HEK293 (cell line): Measurements from ENCODE around the gene PAX2.

Source experiments
- BCL11A ChIP-seq: fragments of 450-650 bp; formaldehyde crosslinking; IDR thresholded peaks from 2 replicates; pipeline ENCODE4 v1.5.1; 2016; ENCODE audit warnings: low read depth, missing biosample characterization, missing genetic modification characterization
- GLI4 ChIP-seq: fragments of 450-650 bp; formaldehyde crosslinking; IDR thresholded peaks from 2 replicates; pipeline ENCODE4 v1.5.1; 2016; ENCODE audit warnings: missing biosample characterization, missing genetic modification characterization
- KLF9 ChIP-seq: fragments of 450-650 bp; formaldehyde crosslinking; IDR thresholded peaks from 2 replicates; pipeline ENCODE4 v1.5.1; 2016; ENCODE audit warnings: missing biosample characterization, missing genetic modification characterization, low read depth
- PRDM1 ChIP-seq: fragments of 450-650 bp; formaldehyde crosslinking; IDR thresholded peaks from 2 replicates; pipeline ENCODE4; 2016; ENCODE audit warnings: missing biosample characterization, missing genetic modification characterization
- PRDM4 ChIP-seq: fragments of 450-650 bp; formaldehyde crosslinking; IDR thresholded peaks from 2 replicates; pipeline ENCODE4 v1.5.1; 2017; ENCODE audit warnings: missing biosample characterization, missing genetic modification characterization
- REPIN1 ChIP-seq: fragments of 450-650 bp; formaldehyde crosslinking; IDR thresholded peaks from 2 replicates; pipeline ENCODE4 v1.5.1; 2017; ENCODE audit warnings: missing biosample characterization, missing genetic modification characterization, low read depth
- SP7 ChIP-seq: fragments of 450-650 bp; formaldehyde crosslinking; IDR thresholded peaks from 2 replicates; pipeline ENCODE4 v1.5.1; 2016; ENCODE audit warnings: missing biosample characterization, missing genetic modification characterization
- YY2 ChIP-seq: fragments of 450-650 bp; formaldehyde crosslinking; IDR thresholded peaks from 2 replicates; pipeline ENCODE4 v1.5.1; 2016; ENCODE audit warnings: missing biosample characterization, missing genetic modification characterization
- ZBTB1 ChIP-seq: fragments of 450-650 bp; formaldehyde crosslinking; IDR thresholded peaks from 2 replicates; pipeline ENCODE4 v1.5.1; 2016; ENCODE audit warnings: missing biosample characterization, missing genetic modification characterization
- ZBTB7A ChIP-seq: fragments of 450-650 bp; formaldehyde crosslinking; IDR thresholded peaks from 2 replicates; pipeline ENCODE4 v1.5.1; 2016; ENCODE audit warnings: low read depth, missing biosample characterization, missing genetic modification characterization
- ZEB2 ChIP-seq: fragments of 450-650 bp; formaldehyde crosslinking; IDR thresholded peaks from 2 replicates; pipeline ENCODE4 v1.5.1; 2016; ENCODE audit warnings: missing biosample characterization, missing genetic modification characterization
- ZNF121 ChIP-seq: fragments of 450-650 bp; formaldehyde crosslinking; IDR thresholded peaks from 2 replicates; pipeline ENCODE4 v1.5.1; 2016; ENCODE audit warnings: missing biosample characterization, missing genetic modification characterization
- ZNF157 ChIP-seq: fragments of 450-650 bp; formaldehyde crosslinking; IDR thresholded peaks from 2 replicates; pipeline ENCODE4 v1.5.1; 2016; ENCODE audit warnings: missing biosample characterization, missing genetic modification characterization
- ZNF184 ChIP-seq: fragments of 450-650 bp; IDR thresholded peaks from 2 replicates; pipeline ENCODE4 v1.5.1; 2018; ENCODE audit warnings: missing biosample characterization, mild to moderate bottlenecking, missing genetic modification characterization
- ZNF211 ChIP-seq: fragments of 450-650 bp; formaldehyde crosslinking; IDR thresholded peaks from 2 replicates; pipeline ENCODE4 v1.5.1; 2016; ENCODE audit warnings: low read depth, missing biosample characterization, missing genetic modification characterization
- ZNF223 ChIP-seq: fragments of 450-650 bp; formaldehyde crosslinking; IDR thresholded peaks from 2 replicates; pipeline ENCODE4 v1.5.1; 2016; ENCODE audit warnings: missing biosample characterization, missing genetic modification characterization
- ZNF239 ChIP-seq: fragments of 450-650 bp; formaldehyde crosslinking; IDR thresholded peaks from 2 replicates; pipeline ENCODE4 v1.5.1; 2016; ENCODE audit warnings: missing biosample characterization, missing genetic modification characterization
- ZNF24 ChIP-seq: fragments of 450-650 bp; formaldehyde crosslinking; IDR thresholded peaks from 2 replicates; pipeline ENCODE4 v1.5.1; 2016; ENCODE audit warnings: missing biosample characterization, missing genetic modification characterization
- ZNF274 ChIP-seq, 2 experiments: fragments of 200-500 bp in 1 of 2; fragments of 450-650 bp in 1 of 2; sonication (Bioruptor generic) in 1 of 2; formaldehyde crosslinking in 1 of 2; IDR thresholded peaks; 2 replicates each; pipeline versions ENCODE4 v1.5.1 to v1.6.1; 2014 to 2016; ENCODE audit warnings: borderline replicate concordance in 1 of 2, inconsistent platforms in 1 of 2, low read length in 1 of 2, missing biosample characterization in 1 of 2, missing genetic modification characterization in 1 of 2
- ZNF292 ChIP-seq: fragments of 450-650 bp; formaldehyde crosslinking; IDR thresholded peaks from 2 replicates; pipeline ENCODE4 v1.5.1; 2016; ENCODE audit warnings: low read depth, missing biosample characterization, missing genetic modification characterization, borderline replicate concordance
- ZNF362 ChIP-seq: fragments of 450-650 bp; formaldehyde crosslinking; IDR thresholded peaks from 2 replicates; pipeline ENCODE4 v1.5.1; 2016; ENCODE audit warnings: missing biosample characterization, missing genetic modification characterization
- ZNF398 ChIP-seq: fragments of 450-650 bp; formaldehyde crosslinking; IDR thresholded peaks from 2 replicates; pipeline ENCODE4 v1.5.1; 2017; ENCODE audit warnings: missing biosample characterization, missing genetic modification characterization
- ZNF433 ChIP-seq: fragments of 450-650 bp; formaldehyde crosslinking; IDR thresholded peaks from 2 replicates; pipeline ENCODE4 v1.5.1; 2016; ENCODE audit warnings: missing biosample characterization, missing genetic modification characterization, low read depth
- ZNF48 ChIP-seq: fragments of 450-650 bp; formaldehyde crosslinking; IDR thresholded peaks from 2 replicates; pipeline ENCODE4 v1.5.1; 2016; ENCODE audit warnings: missing biosample characterization, missing genetic modification characterization
- ZSCAN30 ChIP-seq: fragments of 450-650 bp; IDR thresholded peaks from 2 replicates; pipeline ENCODE4 v1.5.1; 2018; ENCODE audit warnings: missing biosample characterization, mild to moderate bottlenecking, missing genetic modification characterization, moderate library complexity
- TF ChIP-seq, protein P1 (sequence below): fragments of 450-650 bp; formaldehyde crosslinking; IDR thresholded peaks from 2 replicates; pipeline ENCODE4 v1.5.1; 2016; ENCODE audit warnings: missing biosample characterization, missing genetic modification characterization
- TF ChIP-seq, protein P2 (sequence below): fragments of 450-650 bp; formaldehyde crosslinking; IDR thresholded peaks from 2 replicates; pipeline ENCODE4 v1.5.1; 2016; ENCODE audit warnings: missing biosample characterization, missing genetic modification characterization
- TF ChIP-seq, protein P3 (sequence below): fragments of 450-650 bp; formaldehyde crosslinking; IDR thresholded peaks from 2 replicates; pipeline ENCODE4 v1.5.1; 2017; ENCODE audit warnings: missing biosample characterization, mild to moderate bottlenecking, missing genetic modification characterization, moderate library complexity
- TF ChIP-seq, protein P4 (sequence below): fragments of 450-650 bp; formaldehyde crosslinking; IDR thresholded peaks from 2 replicates; pipeline ENCODE4 v1.5.1; 2016; ENCODE audit warnings: missing biosample characterization, missing genetic modification characterization, borderline replicate concordance

Gene PAX2

DNA sequence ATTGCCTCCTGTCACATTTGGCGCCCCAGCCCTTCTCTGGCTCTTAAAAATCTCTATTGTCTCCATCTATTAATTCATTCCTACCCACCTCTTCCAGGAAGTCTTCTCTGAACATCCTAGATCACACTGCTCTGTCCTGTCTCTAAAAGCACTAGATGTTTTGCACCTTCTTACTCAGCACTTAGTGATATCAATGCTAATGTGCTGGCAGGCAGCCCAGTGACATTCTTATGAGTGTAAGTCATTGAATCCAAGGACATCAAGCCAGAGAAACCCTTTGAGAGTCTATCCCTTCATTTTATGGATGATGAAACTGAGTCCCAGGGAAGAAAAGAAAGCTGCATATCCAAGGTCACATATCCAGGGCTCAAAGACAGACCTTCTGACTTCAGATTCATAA is 48.3 kb upstream of the PAX2 start (continued):
- TF ChIP-seq ZNF362 (tag by site-specific recombination) (no peak), PRDM1 (tag by site-specific recombination) (peak; percentile 36; the same call in 1 of the 2 replicates), ZNF274 (IDR thresholded peaks at IDR 0.05; ENCODE audit: low read length) (no peak), ZNF274 (tag by site-specific recombination; IDR thresholded peaks at IDR 0.05; ENCODE audit: borderline replicate concordance) (no peak), REPIN1 (no peak), YY2 (tag by site-specific recombination) (no peak), KLF9 (tag by site-specific recombination) (no peak), ZEB2 (tag by site-specific recombination) (peak; percentile 86; the same call in 1 of the 2 replicates), ZNF398 (tag by site-specific recombination) (no peak), ZBTB7A (tag by site-specific recombination) (no peak), ZSCAN30 (tag by site-specific recombination) (no peak), ZNF292 (no peak), ZNF24 (tag by site-specific recombination) (0 out of 2 replicates have a peak, but pooled peaks have one; percentile 66), ZNF223 (tag by site-specific recombination) (no peak), ZNF433 (tag by site-specific recombination) (no peak), BCL11A (tag by site-specific recombination) (no peak), SP7 (tag by site-specific recombination) (peak; percentile 56), ZNF48 (tag by site-specific recombination) (no peak), ZNF157 (no peak), ZBTB1 (tag by site-specific recombination) (no peak), ZNF239 (tag by site-specific recombination) (no peak), ZNF184 (tag by site-specific recombination) (0 out of 2 replicates have a peak, but pooled peaks have one; percentile 39), ZNF211 (tag by site-specific recombination) (no peak), PRDM4 (tag by site-specific recombination) (no peak), GLI4 (tag by site-specific recombination) (no peak), ZNF121 (peak; percentile 97)
- TF ChIP-seq, protein P1, sequence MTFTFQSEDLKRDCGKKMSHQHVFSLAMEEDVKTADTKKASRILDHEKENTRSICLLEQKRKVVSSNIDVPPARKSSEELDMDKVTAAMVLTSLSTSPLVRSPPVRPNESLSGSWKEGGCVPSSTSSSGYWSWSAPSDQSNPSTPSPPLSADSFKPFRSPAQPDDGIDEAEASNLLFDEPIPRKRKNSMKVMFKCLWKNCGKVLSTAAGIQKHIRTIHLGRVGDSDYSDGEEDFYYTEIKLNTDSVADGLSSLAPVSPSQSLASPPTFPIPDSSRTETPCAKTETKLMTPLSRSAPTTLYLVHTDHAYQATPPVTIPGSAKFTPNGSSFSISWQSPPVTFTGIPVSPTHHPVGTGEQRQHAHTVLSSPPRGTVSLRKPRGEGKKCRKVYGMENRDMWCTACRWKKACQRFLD (tag by site-specific recombination), result no peak
- TF ChIP-seq, protein P2, sequence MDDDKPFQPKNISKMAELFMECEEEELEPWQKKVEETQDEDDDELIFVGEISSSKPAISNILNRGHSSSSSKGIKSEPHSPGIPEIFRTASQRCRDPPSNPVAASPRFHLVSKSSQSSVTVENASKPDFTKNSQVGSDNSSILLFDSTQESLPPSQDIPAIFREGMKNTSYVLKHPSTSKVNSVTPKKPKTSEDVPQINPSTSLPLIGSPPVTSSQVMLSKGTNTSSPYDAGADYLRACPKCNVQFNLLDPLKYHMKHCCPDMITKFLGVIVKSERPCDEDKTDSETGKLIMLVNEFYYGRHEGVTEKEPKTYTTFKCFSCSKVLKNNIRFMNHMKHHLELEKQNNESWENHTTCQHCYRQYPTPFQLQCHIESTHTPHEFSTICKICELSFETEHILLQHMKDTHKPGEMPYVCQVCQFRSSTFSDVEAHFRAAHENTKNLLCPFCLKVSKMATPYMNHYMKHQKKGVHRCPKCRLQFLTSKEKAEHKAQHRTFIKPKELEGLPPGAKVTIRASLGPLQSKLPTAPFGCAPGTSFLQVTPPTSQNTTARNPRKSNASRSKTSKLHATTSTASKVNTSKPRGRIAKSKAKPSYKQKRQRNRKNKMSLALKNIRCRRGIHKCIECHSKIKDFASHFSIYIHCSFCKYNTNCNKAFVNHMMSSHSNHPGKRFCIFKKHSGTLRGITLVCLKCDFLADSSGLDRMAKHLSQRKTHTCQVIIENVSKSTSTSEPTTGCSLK, result no peak
- TF ChIP-seq, protein P3, sequence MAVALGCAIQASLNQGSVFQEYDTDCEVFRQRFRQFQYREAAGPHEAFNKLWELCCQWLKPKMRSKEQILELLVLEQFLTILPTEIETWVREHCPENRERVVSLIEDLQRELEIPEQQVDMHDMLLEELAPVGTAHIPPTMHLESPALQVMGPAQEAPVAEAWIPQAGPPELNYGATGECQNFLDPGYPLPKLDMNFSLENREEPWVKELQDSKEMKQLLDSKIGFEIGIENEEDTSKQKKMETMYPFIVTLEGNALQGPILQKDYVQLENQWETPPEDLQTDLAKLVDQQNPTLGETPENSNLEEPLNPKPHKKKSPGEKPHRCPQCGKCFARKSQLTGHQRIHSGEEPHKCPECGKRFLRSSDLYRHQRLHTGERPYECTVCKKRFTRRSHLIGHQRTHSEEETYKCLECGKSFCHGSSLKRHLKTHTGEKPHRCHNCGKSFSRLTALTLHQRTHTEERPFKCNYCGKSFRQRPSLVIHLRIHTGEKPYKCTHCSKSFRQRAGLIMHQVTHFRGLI (tag by site-specific recombination), result no peak
- TF ChIP-seq, protein P4, sequence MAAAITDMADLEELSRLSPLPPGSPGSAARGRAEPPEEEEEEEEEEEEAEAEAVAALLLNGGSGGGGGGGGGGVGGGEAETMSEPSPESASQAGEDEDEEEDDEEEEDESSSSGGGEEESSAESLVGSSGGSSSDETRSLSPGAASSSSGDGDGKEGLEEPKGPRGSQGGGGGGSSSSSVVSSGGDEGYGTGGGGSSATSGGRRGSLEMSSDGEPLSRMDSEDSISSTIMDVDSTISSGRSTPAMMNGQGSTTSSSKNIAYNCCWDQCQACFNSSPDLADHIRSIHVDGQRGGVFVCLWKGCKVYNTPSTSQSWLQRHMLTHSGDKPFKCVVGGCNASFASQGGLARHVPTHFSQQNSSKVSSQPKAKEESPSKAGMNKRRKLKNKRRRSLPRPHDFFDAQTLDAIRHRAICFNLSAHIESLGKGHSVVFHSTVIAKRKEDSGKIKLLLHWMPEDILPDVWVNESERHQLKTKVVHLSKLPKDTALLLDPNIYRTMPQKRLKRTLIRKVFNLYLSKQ (tag by site-specific recombination), result no peak
